ENCODE results near the gene EXTL1.

- TF ChIP-seq CTCF (IDR thresholded peaks at IDR 0.05) (no peak), POLR2AphosphoS5 (IDR thresholded peaks at IDR 0.05) (no peak)
Observed at GRCh38 chr1:26006710-26007109, 14.9 kb upstream of the EXTL1 start.

All from esophagus muscularis mucosa (tissue), 3 donors.